GM13977 (cell line): Measurements from ENCODE around the gene SLC12A6.
"Not testable (repeated sequence)": the region's sequence is repeated elsewhere in the genome, so short reads cannot be mapped to it uniquely, and the experiment has no call there.

Experiments
- DNase-seq: peaks from one replicate; pipeline ENCODE4 v3.0.0; 2012; ENCODE audit warnings: low spot score
- in situ Hi-C: fragments of 300-500 bp; cut with MboI; formaldehyde crosslinking; loops from one replicate; pipeline ENCODE4 v1.12.0; 2022; ENCODE audit warnings: low sequenced_read_pairs, low pct_unique_long_range_greater_than_20kb, mixed read lengths, inconsistent platforms; ENCODE audit not compliant: unreplicated experiment
- TF ChIP-seq, protein P1 (sequence below): IDR thresholded peaks from 2 replicates; pipeline ENCODE4 v1.5.1; 2012; ENCODE audit warnings: mild to moderate bottlenecking, control low read depth; ENCODE audit not compliant: insufficient read depth; ENCODE audit errors: extremely low read depth, missing control alignments

The SLC12A6 gene

DNA sequence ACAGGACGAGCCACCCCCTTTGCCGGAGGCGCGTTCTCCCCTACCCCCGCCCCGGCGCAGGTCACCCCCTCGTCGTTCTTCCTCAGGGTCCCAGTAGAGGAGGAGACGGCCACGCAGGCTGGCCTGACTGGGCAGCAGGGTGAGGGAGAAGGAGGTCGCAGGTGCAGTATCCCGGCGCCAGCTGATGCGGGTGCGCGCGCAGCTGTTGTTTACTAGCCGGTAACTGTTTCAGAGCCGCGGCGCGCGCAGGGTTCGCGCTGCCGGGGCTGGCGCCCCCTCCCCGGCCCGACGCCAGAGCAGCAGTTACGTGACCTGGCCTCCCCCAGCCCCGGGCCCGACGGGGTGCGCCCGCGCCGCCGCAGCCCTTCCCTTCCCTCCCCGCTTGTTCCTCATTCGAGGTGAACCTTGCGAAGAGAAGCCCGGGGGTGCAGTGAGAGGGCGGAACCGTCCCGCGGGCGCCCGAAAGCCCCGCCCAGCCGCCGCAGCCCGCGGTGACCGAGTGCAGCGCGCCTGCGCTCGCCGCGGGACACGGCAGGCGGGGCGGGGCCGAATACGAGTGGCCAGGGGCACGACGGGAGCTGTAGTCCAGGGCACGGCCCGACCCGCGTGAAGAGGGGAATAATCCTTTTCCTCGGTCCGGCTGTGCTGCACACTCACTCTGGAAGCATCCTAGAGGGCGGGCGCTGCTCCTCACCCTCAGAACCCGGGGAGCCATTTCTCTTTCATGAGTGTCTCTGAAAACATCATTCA lies at the start of gene SLC12A6:
Gene SLC12A6 (minus strand): TSS at position 225 of the 750 bp plus-strand sequence. CDS start 1,101 bp downstream, outside the sequence.
- DNase-seq = peak; percentile 90
- in situ Hi-C loops = loop anchor here (25.0 kb wide), 1 partner anchor 250 kb away; no protein-coding TSS in a partner anchor
- TF ChIP-seq, protein P1, sequence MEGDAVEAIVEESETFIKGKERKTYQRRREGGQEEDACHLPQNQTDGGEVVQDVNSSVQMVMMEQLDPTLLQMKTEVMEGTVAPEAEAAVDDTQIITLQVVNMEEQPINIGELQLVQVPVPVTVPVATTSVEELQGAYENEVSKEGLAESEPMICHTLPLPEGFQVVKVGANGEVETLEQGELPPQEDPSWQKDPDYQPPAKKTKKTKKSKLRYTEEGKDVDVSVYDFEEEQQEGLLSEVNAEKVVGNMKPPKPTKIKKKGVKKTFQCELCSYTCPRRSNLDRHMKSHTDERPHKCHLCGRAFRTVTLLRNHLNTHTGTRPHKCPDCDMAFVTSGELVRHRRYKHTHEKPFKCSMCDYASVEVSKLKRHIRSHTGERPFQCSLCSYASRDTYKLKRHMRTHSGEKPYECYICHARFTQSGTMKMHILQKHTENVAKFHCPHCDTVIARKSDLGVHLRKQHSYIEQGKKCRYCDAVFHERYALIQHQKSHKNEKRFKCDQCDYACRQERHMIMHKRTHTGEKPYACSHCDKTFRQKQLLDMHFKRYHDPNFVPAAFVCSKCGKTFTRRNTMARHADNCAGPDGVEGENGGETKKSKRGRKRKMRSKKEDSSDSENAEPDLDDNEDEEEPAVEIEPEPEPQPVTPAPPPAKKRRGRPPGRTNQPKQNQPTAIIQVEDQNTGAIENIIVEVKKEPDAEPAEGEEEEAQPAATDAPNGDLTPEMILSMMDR = no peak

DNA sequence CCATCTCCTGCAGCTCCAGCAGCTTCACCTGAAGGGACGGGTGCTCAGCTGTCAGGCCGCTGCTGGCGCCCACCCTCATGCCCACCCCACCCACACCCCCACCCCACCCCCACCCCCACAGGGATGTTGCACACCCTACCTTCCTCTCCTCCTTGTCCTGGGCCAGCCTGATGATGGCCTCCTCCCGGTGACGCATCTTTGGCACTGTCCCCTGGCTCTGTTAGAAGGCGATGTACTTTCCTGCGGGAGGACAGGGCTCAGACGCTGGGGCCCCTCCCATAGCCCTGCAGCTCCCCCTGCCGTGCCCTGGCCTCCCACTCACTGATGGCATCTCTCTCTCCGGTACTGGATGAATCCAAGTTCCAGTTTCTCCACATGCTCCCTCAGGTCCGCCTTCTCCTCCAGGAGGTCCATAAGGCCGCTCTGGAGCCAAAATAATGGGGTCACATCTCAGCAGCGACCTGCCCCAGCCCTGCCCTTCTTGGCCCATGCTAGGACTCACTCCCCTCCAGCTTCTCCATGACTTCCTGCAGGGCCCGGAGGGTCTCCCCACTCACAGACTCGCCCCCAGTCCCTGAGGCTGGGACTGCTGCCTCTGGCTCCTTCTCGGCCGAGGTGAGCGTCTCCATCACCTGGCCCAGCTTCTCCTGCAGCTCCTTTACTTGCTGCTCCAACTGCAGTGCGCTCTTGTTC lies 44.4 kb upstream of the SLC12A6 start:
- in situ Hi-C loops, DNase-seq: not testable (repeated sequence)

DNA sequence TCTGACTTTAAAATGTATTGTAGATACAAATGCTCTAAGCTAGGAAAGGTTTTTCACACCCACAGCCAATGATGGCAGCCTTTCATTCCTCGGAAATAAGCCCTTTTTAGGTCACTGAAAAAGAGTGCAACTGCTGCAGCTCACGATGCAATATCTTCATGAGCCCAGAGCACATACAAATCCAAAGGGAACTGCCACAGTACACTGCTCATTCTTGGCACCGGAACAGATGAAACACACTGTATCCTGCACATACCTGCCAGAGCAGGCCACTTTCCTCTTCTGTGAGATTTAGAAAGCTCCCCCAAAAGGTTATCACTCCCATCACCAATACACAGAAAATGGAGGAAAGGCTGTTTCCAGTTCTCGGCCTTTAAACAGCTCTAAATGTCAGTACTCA lies 42.9 kb upstream of the SLC12A6 start:
- in situ Hi-C loops, DNase-seq: not testable (repeated sequence)

DNA sequence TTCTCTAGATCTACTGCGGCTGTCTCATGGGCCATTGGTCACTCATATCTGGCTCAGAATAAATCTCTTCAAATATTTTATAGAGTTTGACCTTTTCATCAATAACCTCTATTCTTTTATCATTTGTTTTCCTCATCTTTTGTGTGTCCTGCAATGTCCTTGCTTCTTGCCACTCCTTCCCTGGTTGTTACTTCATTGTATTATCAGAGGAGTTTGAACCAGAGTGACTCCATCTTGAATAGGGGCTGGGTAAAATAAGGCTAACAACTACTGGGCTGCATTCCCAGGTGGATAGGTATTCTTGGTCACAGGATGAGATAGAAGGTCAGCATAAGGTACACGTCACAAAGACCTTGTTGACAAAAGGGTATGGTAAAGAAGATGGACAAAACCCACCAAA lies 39.3 kb upstream of the SLC12A6 start:
- TF ChIP-seq, protein P1 = no peak
- in situ Hi-C loops = no loop called here
- no peak for DNase-seq

DNA sequence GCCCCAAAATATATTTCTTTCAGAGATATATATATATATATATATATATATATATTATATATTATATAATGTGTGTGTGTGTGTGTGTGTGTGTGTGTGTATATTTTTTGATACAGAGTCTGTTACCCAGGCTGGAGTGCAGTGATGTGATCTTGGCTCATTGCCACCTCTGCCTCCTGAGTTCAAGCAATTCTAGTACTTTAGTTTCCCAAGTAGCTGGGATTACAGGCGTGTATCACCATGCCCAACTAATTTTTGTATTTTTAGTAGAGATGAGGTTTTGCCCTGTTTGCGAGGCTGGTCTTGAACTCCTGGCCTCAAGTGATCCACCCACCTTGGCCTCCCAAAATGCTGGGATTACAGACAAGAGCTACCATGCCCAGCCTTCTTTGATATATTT lies 38.0 kb upstream of the SLC12A6 start:
- DNase-seq, in situ Hi-C loops: not testable (repeated sequence)

GRCh38 chr15:34374816-34375215 lies 37.2 kb upstream of the SLC12A6 start:
- in situ Hi-C loops = loop anchor here (25.0 kb wide), 1 partner anchor 212 kb away; the partner anchor contains the start of gene GOLGA8B
- no peak for DNase-seq
- TF ChIP-seq, protein P1 = no peak

DNA sequence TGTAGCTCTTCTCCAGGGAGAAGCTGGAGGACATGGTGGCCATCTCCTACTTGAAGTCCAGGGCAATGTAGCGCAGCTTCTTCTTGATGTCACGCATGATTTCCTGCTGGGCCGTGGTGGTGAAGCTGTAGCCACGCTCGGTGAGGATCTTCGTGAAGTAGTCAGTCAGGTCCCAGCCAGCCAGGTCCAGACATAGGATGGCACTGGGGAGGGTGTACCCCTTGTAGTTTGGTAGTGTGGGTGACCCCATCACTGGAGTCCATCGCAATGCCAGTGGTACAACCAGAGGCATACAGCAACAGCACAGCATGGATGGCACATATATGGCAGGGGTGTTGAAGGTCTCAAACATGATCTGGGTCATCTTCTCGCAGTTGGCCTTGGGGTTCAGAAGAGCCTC lies 36.4 kb upstream of the SLC12A6 start:
- DNase-seq = no peak
- in situ Hi-C loops = loop anchor here (25.0 kb wide), 1 partner anchor 213 kb away; the partner anchor contains the start of gene GOLGA8B
- TF ChIP-seq, protein P1 = no peak

- in situ Hi-C loops = loop anchor here (25.0 kb wide), 1 partner anchor 217 kb away; the partner anchor contains the start of gene GOLGA8B
- no peak for DNase-seq
- TF ChIP-seq, protein P1 = no peak
Observed at GRCh38 chr15:34370643-34371042, 33.1 kb upstream of the SLC12A6 start.
